Measurements from ENCODE around the gene PRKAG2. TPM values are rescaled to one million over a fixed set of nuclear protein-coding genes. Genes with fewer than 3 reads are reported as not detected.

Gene PRKAG2
- total and polyA plus RNA-seq, 2 of the 13 experiments (the other 11 are each of a cell fraction or from before 2014, with no cell fraction given) = 0.90 to 1.3 TPM

DNA sequence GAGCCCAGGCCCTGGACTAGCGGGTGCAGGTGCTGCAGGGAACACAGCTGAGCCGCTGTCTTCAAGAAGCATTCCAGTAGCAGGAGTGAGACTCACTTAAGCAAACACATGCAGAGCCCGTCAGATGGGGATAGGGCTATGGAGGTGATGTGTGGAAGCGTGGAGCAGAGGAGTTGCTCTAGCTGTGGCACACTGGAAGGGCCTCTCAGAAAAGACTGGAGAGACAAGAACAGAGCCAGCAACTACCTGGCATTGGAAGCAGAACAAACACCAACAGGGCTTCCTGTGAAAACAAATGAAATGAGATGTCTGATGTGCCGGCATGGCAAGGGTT lies 41.6 kb upstream of the PRKAG2 start:
- TF ChIP-seq HCFC1 (IDR thresholded peaks at IDR 0.05; ENCODE audit: low read depth, low read length) (no peak), KDM3A (CRISPR knock-in tag; IDR thresholded peaks at IDR 0.05; ENCODE audit: low read depth) (no peak), ZNF350 (CRISPR knock-in tag; IDR thresholded peaks at IDR 0.05; ENCODE audit: borderline replicate concordance, low read depth) (no peak), MAFK (conservative IDR thresholded peaks at IDR 0.05 in 1 of 2, IDR thresholded peaks at IDR 0.05 in 1 of 2; ENCODE audit: low read length in 2 of 2) (no peak), RFX1 (IDR thresholded peaks at IDR 0.05) (no peak), POGZ (CRISPR knock-in tag; IDR thresholded peaks at IDR 0.05) (no peak), ZSCAN12 (CRISPR knock-in tag; IDR thresholded peaks at IDR 0.05) (no peak)
- TF ChIP-seq, protein P1, sequence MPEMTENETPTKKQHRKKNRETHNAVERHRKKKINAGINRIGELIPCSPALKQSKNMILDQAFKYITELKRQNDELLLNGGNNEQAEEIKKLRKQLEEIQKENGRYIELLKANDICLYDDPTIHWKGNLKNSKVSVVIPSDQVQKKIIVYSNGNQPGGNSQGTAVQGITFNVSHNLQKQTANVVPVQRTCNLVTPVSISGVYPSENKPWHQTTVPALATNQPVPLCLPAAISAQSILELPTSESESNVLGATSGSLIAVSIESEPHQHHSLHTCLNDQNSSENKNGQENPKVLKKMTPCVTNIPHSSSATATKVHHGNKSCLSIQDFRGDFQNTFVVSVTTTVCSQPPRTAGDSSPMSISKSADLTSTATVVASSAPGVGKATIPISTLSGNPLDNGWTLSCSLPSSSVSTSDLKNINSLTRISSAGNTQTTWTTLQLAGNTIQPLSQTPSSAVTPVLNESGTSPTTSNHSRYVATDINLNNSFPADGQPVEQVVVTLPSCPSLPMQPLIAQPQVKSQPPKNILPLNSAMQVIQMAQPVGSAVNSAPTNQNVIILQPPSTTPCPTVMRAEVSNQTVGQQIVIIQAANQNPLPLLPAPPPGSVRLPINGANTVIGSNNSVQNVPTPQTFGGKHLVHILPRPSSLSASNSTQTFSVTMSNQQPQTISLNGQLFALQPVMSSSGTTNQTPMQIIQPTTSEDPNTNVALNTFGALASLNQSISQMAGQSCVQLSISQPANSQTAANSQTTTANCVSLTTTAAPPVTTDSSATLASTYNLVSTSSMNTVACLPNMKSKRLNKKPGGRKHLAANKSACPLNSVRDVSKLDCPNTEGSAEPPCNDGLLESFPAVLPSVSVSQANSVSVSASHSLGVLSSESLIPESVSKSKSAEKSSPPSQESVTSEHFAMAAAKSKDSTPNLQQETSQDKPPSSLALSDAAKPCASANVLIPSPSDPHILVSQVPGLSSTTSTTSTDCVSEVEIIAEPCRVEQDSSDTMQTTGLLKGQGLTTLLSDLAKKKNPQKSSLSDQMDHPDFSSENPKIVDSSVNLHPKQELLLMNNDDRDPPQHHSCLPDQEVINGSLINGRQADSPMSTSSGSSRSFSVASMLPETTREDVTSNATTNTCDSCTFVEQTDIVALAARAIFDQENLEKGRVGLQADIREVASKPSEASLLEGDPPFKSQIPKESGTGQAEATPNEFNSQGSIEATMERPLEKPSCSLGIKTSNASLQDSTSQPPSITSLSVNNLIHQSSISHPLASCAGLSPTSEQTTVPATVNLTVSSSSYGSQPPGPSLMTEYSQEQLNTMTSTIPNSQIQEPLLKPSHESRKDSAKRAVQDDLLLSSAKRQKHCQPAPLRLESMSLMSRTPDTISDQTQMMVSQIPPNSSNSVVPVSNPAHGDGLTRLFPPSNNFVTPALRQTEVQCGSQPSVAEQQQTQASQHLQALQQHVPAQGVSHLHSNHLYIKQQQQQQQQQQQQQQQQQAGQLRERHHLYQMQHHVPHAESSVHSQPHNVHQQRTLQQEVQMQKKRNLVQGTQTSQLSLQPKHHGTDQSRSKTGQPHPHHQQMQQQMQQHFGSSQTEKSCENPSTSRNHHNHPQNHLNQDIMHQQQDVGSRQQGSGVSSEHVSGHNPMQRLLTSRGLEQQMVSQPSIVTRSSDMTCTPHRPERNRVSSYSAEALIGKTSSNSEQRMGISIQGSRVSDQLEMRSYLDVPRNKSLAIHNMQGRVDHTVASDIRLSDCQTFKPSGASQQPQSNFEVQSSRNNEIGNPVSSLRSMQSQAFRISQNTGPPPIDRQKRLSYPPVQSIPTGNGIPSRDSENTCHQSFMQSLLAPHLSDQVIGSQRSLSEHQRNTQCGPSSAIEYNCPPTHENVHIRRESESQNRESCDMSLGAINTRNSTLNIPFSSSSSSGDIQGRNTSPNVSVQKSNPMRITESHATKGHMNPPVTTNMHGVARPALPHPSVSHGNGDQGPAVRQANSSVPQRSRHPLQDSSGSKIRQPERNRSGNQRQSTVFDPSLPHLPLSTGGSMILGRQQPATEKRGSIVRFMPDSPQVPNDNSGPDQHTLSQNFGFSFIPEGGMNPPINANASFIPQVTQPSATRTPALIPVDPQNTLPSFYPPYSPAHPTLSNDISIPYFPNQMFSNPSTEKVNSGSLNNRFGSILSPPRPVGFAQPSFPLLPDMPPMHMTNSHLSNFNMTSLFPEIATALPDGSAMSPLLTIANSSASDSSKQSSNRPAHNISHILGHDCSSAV (CRISPR knock-in tag; IDR thresholded peaks at IDR 0.05; ENCODE audit: borderline replicate concordance) = no peak
- TF ChIP-seq, protein P2, sequence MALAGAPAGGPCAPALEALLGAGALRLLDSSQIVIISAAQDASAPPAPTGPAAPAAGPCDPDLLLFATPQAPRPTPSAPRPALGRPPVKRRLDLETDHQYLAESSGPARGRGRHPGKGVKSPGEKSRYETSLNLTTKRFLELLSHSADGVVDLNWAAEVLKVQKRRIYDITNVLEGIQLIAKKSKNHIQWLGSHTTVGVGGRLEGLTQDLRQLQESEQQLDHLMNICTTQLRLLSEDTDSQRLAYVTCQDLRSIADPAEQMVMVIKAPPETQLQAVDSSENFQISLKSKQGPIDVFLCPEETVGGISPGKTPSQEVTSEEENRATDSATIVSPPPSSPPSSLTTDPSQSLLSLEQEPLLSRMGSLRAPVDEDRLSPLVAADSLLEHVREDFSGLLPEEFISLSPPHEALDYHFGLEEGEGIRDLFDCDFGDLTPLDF (CRISPR knock-in tag; IDR thresholded peaks at IDR 0.05) = no peak
- TF ChIP-seq, protein P3, sequence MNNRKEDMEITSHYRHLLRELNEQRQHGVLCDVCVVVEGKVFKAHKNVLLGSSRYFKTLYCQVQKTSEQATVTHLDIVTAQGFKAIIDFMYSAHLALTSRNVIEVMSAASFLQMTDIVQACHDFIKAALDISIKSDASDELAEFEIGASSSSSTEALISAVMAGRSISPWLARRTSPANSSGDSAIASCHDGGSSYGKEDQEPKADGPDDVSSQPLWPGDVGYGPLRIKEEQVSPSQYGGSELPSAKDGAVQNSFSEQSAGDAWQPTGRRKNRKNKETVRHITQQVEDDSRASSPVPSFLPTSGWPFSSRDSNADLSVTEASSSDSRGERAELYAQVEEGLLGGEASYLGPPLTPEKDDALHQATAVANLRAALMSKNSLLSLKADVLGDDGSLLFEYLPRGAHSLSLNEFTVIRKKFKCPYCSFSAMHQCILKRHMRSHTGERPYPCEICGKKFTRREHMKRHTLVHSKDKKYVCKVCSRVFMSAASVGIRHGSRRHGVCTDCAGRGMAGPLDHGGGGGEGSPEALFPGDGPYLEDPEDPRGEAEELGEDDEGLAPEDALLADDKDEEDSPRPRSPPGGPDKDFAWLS (CRISPR knock-in tag; IDR thresholded peaks at IDR 0.05; ENCODE audit: borderline replicate concordance) = no peak
- TF ChIP-seq, protein P4, sequence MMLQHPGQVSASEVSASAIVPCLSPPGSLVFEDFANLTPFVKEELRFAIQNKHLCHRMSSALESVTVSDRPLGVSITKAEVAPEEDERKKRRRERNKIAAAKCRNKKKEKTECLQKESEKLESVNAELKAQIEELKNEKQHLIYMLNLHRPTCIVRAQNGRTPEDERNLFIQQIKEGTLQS (CRISPR knock-in tag; IDR thresholded peaks at IDR 0.05) = no peak
- Histone ChIP-seq H2AFZ (ENCODE audit: low read length) (no peak overlapping the region), H4K20me1 (ENCODE audit: insufficient read depth, low read length) (no peaks in the 10 kb centered on the region), H3K9ac (ENCODE audit: insufficient read depth, low read depth, low read length) (no peak overlapping the region), H3K4me1 (ENCODE audit: insufficient read depth, low read length) (peaks cover 10% of the 10 kb centered on the region), H3K27ac (ENCODE audit: extremely low read length, insufficient read depth, low read length) (no peak overlapping the region), H3K4me2 (ENCODE audit: low read depth, low read length) (no peak overlapping the region), H3K4me3 (replicated peaks in 1 of 3; ENCODE audit: insufficient read depth in 1 of 3, low read depth in 2 of 3, low read length in 3 of 3) (no peak overlapping the region), H3K9me3 (ENCODE audit: low read length) (peaks cover 8% of the 10 kb centered on the region; the same call in 1 of the 2 replicates), H3K36me3 (replicated peaks in 1 of 2; ENCODE audit: control insufficient read depth in 1 of 2, insufficient read depth in 2 of 2, low read length in 2 of 2) (no peaks in the 10 kb centered on the region), H3K27me3 (ENCODE audit: control insufficient read depth in 1 of 2, insufficient read depth in 2 of 2, low read length in 2 of 2) (0 out of 5 replicates have a peak, but pooled peaks cover 0 to 2% of the 10 kb centered on the region in 2 experiments), H3K79me2 (ENCODE audit: insufficient read depth, low read length) (no peaks in the 10 kb centered on the region)
- FAIRE-seq (no peak), DNase-seq (ENCODE audit: low spot score) (no peak), ATAC-seq (no peak)
- intact Hi-C loops (cut with micrococcal nuclease; ENCODE audit: unreplicated experiment) (no loop called here), in situ Hi-C loops (cut with HindIII; ENCODE audit: extremely low pct_ligation_motif_present, low pct_unique_long_range_greater_than_20kb) (no loop called here)
- ChIA-PET CTCF (ENCODE audit: low intra/inter-chr PET ratio, low total read pairs) (no interaction called here), POLR2A (no interaction called here)
- no TSS peak for BruUV-seq (replicated peaks)
- 44% methylated on average over 3 of the region's 5 CpGs for WGBS (ENCODE audit: low lambda C conversion rate)
